Amniotic stem cell (primary cell): ENCODE results near the gene GAP43.

Source experiments
- DNase-seq: peaks from one replicate; lab custom pipeline; 2025; lab: John Stamatoyannopoulos, UW

The GAP43 gene

GRCh38 chr3:115627180-115628074 lies 4.1 kb downstream of the GAP43 start:
- no peak for DNase-seq

- no peak for DNase-seq
Observed at GRCh38 chr3:115628075-115628412, 4.7 kb downstream of the GAP43 start.

- DNase-seq: no peak
Observed at GRCh38 chr3:115630850-115631249, 7.5 kb downstream of the GAP43 start.

- DNase-seq: no peak
Observed at GRCh38 chr3:115632026-115632425, 8.7 kb downstream of the GAP43 start.

- no peak for DNase-seq
Observed at GRCh38 chr3:115633467-115633866, 10.2 kb downstream of the GAP43 start.

GRCh38 chr3:115634052-115634451 lies 10.7 kb downstream of the GAP43 start:
- DNase-seq: no peak

- DNase-seq: no peak
Observed at GRCh38 chr3:115635406-115635805, 12.1 kb downstream of the GAP43 start.

GRCh38 chr3:115638241-115638640 lies 14.9 kb downstream of the GAP43 start:
- no peak for DNase-seq

GRCh38 chr3:115638991-115639390 lies 15.7 kb downstream of the GAP43 start:
- DNase-seq: no peak

- DNase-seq: no peak
Observed at GRCh38 chr3:115644391-115644790, 21.1 kb downstream of the GAP43 start.

- DNase-seq: no peak
Observed at GRCh38 chr3:115646027-115646690, 22.8 kb downstream of the GAP43 start.

GRCh38 chr3:115648559-115648958 lies 25.2 kb downstream of the GAP43 start:
- DNase-seq: no peak

- DNase-seq: no peak
Observed at GRCh38 chr3:115651087-115651486, 27.8 kb downstream of the GAP43 start.

- DNase-seq: no peak
Observed at GRCh38 chr3:115651599-115651998, 28.3 kb downstream of the GAP43 start.

- DNase-seq: no peak
Observed at GRCh38 chr3:115652738-115653137, 29.4 kb downstream of the GAP43 start.

GRCh38 chr3:115655761-115656282 lies 32.5 kb downstream of the GAP43 start:
- no peak for DNase-seq

GRCh38 chr3:115657168-115657567 lies 33.9 kb downstream of the GAP43 start:
- DNase-seq: no peak

- DNase-seq: no peak
Observed at GRCh38 chr3:115658032-115658336, 34.7 kb downstream of the GAP43 start.

GRCh38 chr3:115658337-115659181 lies 35.2 kb downstream of the GAP43 start:
- DNase-seq: peak; percentile 86

- no peak for DNase-seq
Observed at GRCh38 chr3:115659253-115660220, 36.2 kb downstream of the GAP43 start.

- DNase-seq: no peak
Observed at GRCh38 chr3:115660646-115661337, 37.5 kb downstream of the GAP43 start.
